Measurements from ENCODE around the gene NUP43. TPM values are rescaled to one million over a fixed set of nuclear protein-coding genes. Genes with fewer than 3 reads are reported as not detected.

The NUP43 gene
- total and polyA plus RNA-seq, 2 experiments from 2014 or later = 16.1 to 58.0 TPM

- 96 to 98% methylated on average over 2 of the region's 2 CpGs for WGBS, 2 experiments (ENCODE audit: low coverage in 1 of 2, low lambda C conversion rate in 2 of 2, missing lambda C conversion rate in 2 of 2)
- DNase-seq = no peak
- Histone ChIP-seq H3K36me3 (ENCODE audit: low read depth) (peaks cover 19% of the 10 kb centered on the region; the same call in 1 of the 2 replicates), H4K20me1 (ENCODE audit: insufficient read depth) (peaks cover 6% of the 10 kb centered on the region; the same call in 1 of the 2 replicates), H3K4me2 (ENCODE audit: unreplicated experiment) (no peak overlapping the region), H3K27me3 (replicated peaks; ENCODE audit: insufficient read depth) (no peaks in the 10 kb centered on the region), H2AFZ (no peak overlapping the region), H3K9ac (no peak overlapping the region), H3K27ac (no peak overlapping the region), H3K4me1 (ENCODE audit: insufficient read depth) (peaks cover 30% of the 10 kb centered on the region), H3K4me3 (no peak overlapping the region), H3K9me2 (ENCODE audit: insufficient read depth) (no peaks in the 10 kb centered on the region), H3K9me3 (ENCODE audit: low read depth) (no peaks in the 10 kb centered on the region), H3K79me2 (ENCODE audit: insufficient read depth) (peaks cover 100% of the 10 kb centered on the region), H3F3A (ENCODE audit: insufficient read depth) (peaks cover 31% of the 10 kb centered on the region)
- no peak for TF ChIP-seq EZH2phosphoT487 (IDR thresholded peaks at IDR 0.05; ENCODE audit: insufficient read depth, low read depth)
- TF ChIP-seq EZH2 (IDR thresholded peaks at IDR 0.05; ENCODE audit: insufficient read depth, poor library complexity, severe bottlenecking) = no peak
- in situ Hi-C loops (cut with MboI) = no loop called here
Measured at GRCh38 chr6:149698175-149698574, 48.2 kb downstream of the NUP43 start.

GRCh38 chr6:149696901-149697300, 49.4 kb downstream of the NUP43 start:
- peaks cover 27% of the 10 kb centered on the region for H3F3A ChIP-seq (ENCODE audit: insufficient read depth)
- H3K9ac ChIP-seq = no peak overlapping the region
- peaks cover 100% of the 10 kb centered on the region for H3K79me2 ChIP-seq (ENCODE audit: insufficient read depth)
- no peak for TF ChIP-seq EZH2 (IDR thresholded peaks at IDR 0.05; ENCODE audit: insufficient read depth, poor library complexity, severe bottlenecking)
- TF ChIP-seq EZH2phosphoT487 (IDR thresholded peaks at IDR 0.05; ENCODE audit: insufficient read depth, low read depth) = no peak
- peaks cover 24% of the 10 kb centered on the region; the same call in 1 of the 2 replicates for H3K36me3 ChIP-seq (ENCODE audit: low read depth)
- H3K9me3 ChIP-seq (ENCODE audit: low read depth) = no peaks in the 10 kb centered on the region
- no peak overlapping the region for H3K4me3 ChIP-seq
- no peak overlapping the region for H2AFZ ChIP-seq
- H4K20me1 ChIP-seq (ENCODE audit: insufficient read depth) = peaks cover 5% of the 10 kb centered on the region; the same call in 1 of the 2 replicates
- in situ Hi-C loops (cut with MboI) = no loop called here
- no peaks in the 10 kb centered on the region for H3K27me3 ChIP-seq (replicated peaks; ENCODE audit: insufficient read depth)
- WGBS, 2 experiments (ENCODE audit: low coverage in 1 of 2, low lambda C conversion rate in 2 of 2, missing lambda C conversion rate in 2 of 2) = 3 to 7% methylated on average over 1 of the region's 1 CpG
- peak; percentile 37 for DNase-seq
- H3K4me1 ChIP-seq (ENCODE audit: insufficient read depth) = peaks cover 25% of the 10 kb centered on the region
- H3K4me2 ChIP-seq (ENCODE audit: unreplicated experiment) = peak overlapping the region; percentile 31
- H3K27ac ChIP-seq = 0 out of 2 replicates have a peak overlapping the region, but pooled peaks have one; percentile 5
- H3K9me2 ChIP-seq (ENCODE audit: insufficient read depth) = no peaks in the 10 kb centered on the region

- H3K4me2 ChIP-seq (ENCODE audit: unreplicated experiment) = no peak overlapping the region
- peaks cover 5% of the 10 kb centered on the region; the same call in 1 of the 2 replicates for H4K20me1 ChIP-seq (ENCODE audit: insufficient read depth)
- in situ Hi-C loops (cut with MboI) = no loop called here
- H3K9me2 ChIP-seq (ENCODE audit: insufficient read depth) = no peaks in the 10 kb centered on the region
- DNase-seq = no peak
- WGBS, 2 experiments (ENCODE audit: low coverage in 1 of 2, low lambda C conversion rate in 2 of 2, missing lambda C conversion rate in 2 of 2) = 93 to 95% methylated on average over 2 of the region's 2 CpGs
- no peak for TF ChIP-seq EZH2phosphoT487 (IDR thresholded peaks at IDR 0.05; ENCODE audit: insufficient read depth, low read depth)
- no peak for TF ChIP-seq EZH2 (IDR thresholded peaks at IDR 0.05; ENCODE audit: insufficient read depth, poor library complexity, severe bottlenecking)
- peaks cover 31% of the 10 kb centered on the region; the same call in 1 of the 2 replicates for H3K36me3 ChIP-seq (ENCODE audit: low read depth)
- H3K27ac ChIP-seq = no peak overlapping the region
- no peak overlapping the region for H3K9ac ChIP-seq
- H3K79me2 ChIP-seq (ENCODE audit: insufficient read depth) = peaks cover 100% of the 10 kb centered on the region
- H3K27me3 ChIP-seq (replicated peaks; ENCODE audit: insufficient read depth) = no peaks in the 10 kb centered on the region
- no peak overlapping the region for H2AFZ ChIP-seq
- H3F3A ChIP-seq (ENCODE audit: insufficient read depth) = peaks cover 8% of the 10 kb centered on the region; the same call in 1 of the 2 replicates
- no peak overlapping the region for H3K4me3 ChIP-seq
- H3K9me3 ChIP-seq (ENCODE audit: low read depth) = no peaks in the 10 kb centered on the region
- H3K4me1 ChIP-seq (ENCODE audit: insufficient read depth) = peaks cover 12% of the 10 kb centered on the region
Measured at GRCh38 chr6:149694921-149695320, 51.4 kb downstream of the NUP43 start.

GRCh38 chr6:149691201-149691600, 55.1 kb downstream of the NUP43 start:
- TF ChIP-seq EZH2 (IDR thresholded peaks at IDR 0.05; ENCODE audit: insufficient read depth, poor library complexity, severe bottlenecking) (no peak), EZH2phosphoT487 (IDR thresholded peaks at IDR 0.05; ENCODE audit: insufficient read depth, low read depth) (no peak)
- no peaks in the 10 kb centered on the region for H3K9me3 ChIP-seq (ENCODE audit: low read depth)
- H2AFZ ChIP-seq = no peak overlapping the region
- H3K27ac ChIP-seq = no peak overlapping the region
- in situ Hi-C loops (cut with MboI) = no loop called here
- H3K4me1 ChIP-seq (ENCODE audit: insufficient read depth) = no peaks in the 10 kb centered on the region
- no peak overlapping the region for H3K4me2 ChIP-seq (ENCODE audit: unreplicated experiment)
- 93 to 98% methylated on average over 2 of the region's 2 CpGs for WGBS, 2 experiments (ENCODE audit: low coverage in 1 of 2, low lambda C conversion rate in 2 of 2, missing lambda C conversion rate in 2 of 2)
- no peaks in the 10 kb centered on the region for H3K27me3 ChIP-seq (replicated peaks; ENCODE audit: insufficient read depth)
- no peak for DNase-seq
- H3K36me3 ChIP-seq (ENCODE audit: low read depth) = peaks cover 31% of the 10 kb centered on the region
- H3K9me2 ChIP-seq (ENCODE audit: insufficient read depth) = no peaks in the 10 kb centered on the region
- no peak overlapping the region for H3K9ac ChIP-seq
- H4K20me1 ChIP-seq (ENCODE audit: insufficient read depth) = no peaks in the 10 kb centered on the region; the same call in 1 of the 2 replicates
- H3F3A ChIP-seq (ENCODE audit: insufficient read depth) = no peaks in the 10 kb centered on the region
- H3K4me3 ChIP-seq = no peak overlapping the region
- H3K79me2 ChIP-seq (ENCODE audit: insufficient read depth) = peaks cover 100% of the 10 kb centered on the region

Measured in GM23248 (cell line).